KG1 (cell line): ENCODE results near the gene UST.
"Not testable (repeated sequence)": the region's sequence is repeated elsewhere in the genome, so short reads cannot be mapped to it uniquely, and the experiment has no call there.

Experiments used
- DNase-seq: peaks from one replicate; lab custom pipeline; 2025; lab: John Stamatoyannopoulos, UW

UST gene

GRCh38 chr6:148765898-148766808 lies 19.3 kb downstream of the UST start:
- no peak for DNase-seq

GRCh38 chr6:148768646-148769270 lies 21.9 kb downstream of the UST start:
- DNase-seq: no peak

GRCh38 chr6:148769304-148769968 lies 22.6 kb downstream of the UST start:
- no peak for DNase-seq

- DNase-seq: no peak
These were observed 23.8 kb downstream of the UST start for GRCh38 chr6:148770408-148771211.

GRCh38 chr6:148771212-148771601 lies 24.4 kb downstream of the UST start:
- DNase-seq: no peak

GRCh38 chr6:148771896-148772554 lies 25.2 kb downstream of the UST start:
- DNase-seq: no peak

GRCh38 chr6:148775161-148775560 lies 28.3 kb downstream of the UST start:
- DNase-seq: no peak

- DNase-seq: no peak
These were observed 29.8 kb downstream of the UST start for GRCh38 chr6:148776321-148777308.

- DNase-seq: no peak
These were observed 32.3 kb downstream of the UST start for GRCh38 chr6:148779142-148779562.

- DNase-seq: not testable (repeated sequence)
These were observed 33.6 kb downstream of the UST start for GRCh38 chr6:148780423-148780822.

- DNase-seq: no peak
These were observed 34.1 kb downstream of the UST start for GRCh38 chr6:148780918-148781436.

- no peak for DNase-seq
These were observed 43.1 kb downstream of the UST start for GRCh38 chr6:148789948-148790347.

GRCh38 chr6:148790404-148790803 lies 43.6 kb downstream of the UST start:
- DNase-seq: no peak

- DNase-seq: no peak
These were observed 44.0 kb downstream of the UST start for GRCh38 chr6:148790817-148791216.

- no peak for DNase-seq
These were observed 44.5 kb downstream of the UST start for GRCh38 chr6:148791372-148791771.

GRCh38 chr6:148793721-148794120 lies 46.9 kb downstream of the UST start:
- no peak for DNase-seq

- no peak for DNase-seq
These were observed 48.0 kb downstream of the UST start for GRCh38 chr6:148794797-148795196.

- DNase-seq: no peak
These were observed 48.7 kb downstream of the UST start for GRCh38 chr6:148795563-148795962.

- DNase-seq: no peak
These were observed 52.8 kb downstream of the UST start for GRCh38 chr6:148799647-148800046.

- DNase-seq: no peak
These were observed 53.7 kb downstream of the UST start for GRCh38 chr6:148800536-148800935.
